IMR-90 (cell line): Measurements from ENCODE around the gene UBE3B. TPM values are rescaled to one million over a fixed set of nuclear protein-coding genes. Genes with fewer than 3 reads are reported as not detected.

Source experiments
- ATAC-seq: fragments of 200-7000 bp; cut with Tn5 transposase; 2 replicates; pipeline ENCODE4 v1.9.1; 2020; ENCODE audit warnings: low read depth, mild to moderate bottlenecking, moderate library complexity
- BruUV-seq: library from RNA; stranded (reverse); fragments of 400-500 nt; replicated peaks from 2 replicates; lab custom pipeline; 2021; lab: Mats Ljungman, UMichigan
- CTCF ChIA-PET: fragments of 300-600 bp; formaldehyde crosslinking; extraction: SDS; loops from one replicate; lab custom pipeline; 2021; ENCODE audit warnings: antibody characterized with exemption; lab: Yijun Ruan, JAX
- POLR2A ChIA-PET: fragments of 300-600 bp; sonication (Branson Sonifier 250); formaldehyde crosslinking; loops from one replicate; lab custom pipeline; 2022; ENCODE audit warnings: antibody characterized with exemption; ENCODE audit not compliant: unreplicated experiment; lab: Charles Lee
- DNase-seq: peaks from one replicate; pipeline ENCODE4 v3.0.0; 2013
- H2AFZ ChIP-seq: replicated peaks from 2 replicates; pipeline ENCODE3; 2013; ENCODE audit warnings: low read length, mild to moderate bottlenecking; ENCODE audit not compliant: poor library complexity
- H2AK5ac ChIP-seq: 2 replicates; pipeline ENCODE4 v1.6.1; 2013; ENCODE audit warnings: low read depth, low read length, inconsistent platforms
- H2AK9ac ChIP-seq: replicated peaks from 2 replicates; pipeline ENCODE3; 2013; ENCODE audit warnings: mild to moderate bottlenecking, low read depth, low read length, moderate library complexity; ENCODE audit not compliant: poor library complexity
- H2BK120ac ChIP-seq: 2 replicates; pipeline ENCODE4 v1.6.1; 2013; ENCODE audit warnings: low read depth, low read length, inconsistent platforms
- H2BK15ac ChIP-seq: 3 replicates; pipeline ENCODE4 v1.6.1; 2013; ENCODE audit warnings: low read depth, low read length, inconsistent platforms
- H2BK20ac ChIP-seq: 2 replicates; pipeline ENCODE4 v1.6.1; 2013; ENCODE audit warnings: low read depth, mild to moderate bottlenecking, inconsistent platforms, low read length, moderate library complexity
- H2BK5ac ChIP-seq: 2 replicates; pipeline ENCODE4 v1.6.1; 2013; ENCODE audit warnings: mild to moderate bottlenecking, low read depth, low read length, inconsistent platforms; ENCODE audit not compliant: poor library complexity, severe bottlenecking
- H3K14ac ChIP-seq: replicated peaks from 2 replicates; pipeline ENCODE4 v1.6.1; 2013; ENCODE audit warnings: low read depth, low read length, inconsistent platforms
- H3K18ac ChIP-seq: 2 replicates; pipeline ENCODE4 v1.6.1; 2013; ENCODE audit warnings: low read depth, low read length, control low read depth
- H3K23ac ChIP-seq: 2 replicates; pipeline ENCODE4 v1.6.1; 2013; ENCODE audit warnings: low read depth, low read length, inconsistent platforms
- H3K27ac ChIP-seq: 2 replicates; pipeline ENCODE4 v1.5.1; 2013; ENCODE audit warnings: mild to moderate bottlenecking, control low read depth, low read length; ENCODE audit not compliant: insufficient read depth
- H3K27me3 ChIP-seq: 2 replicates; pipeline ENCODE4 v1.6.1; 2013; ENCODE audit warnings: low read length; ENCODE audit not compliant: control insufficient read depth, insufficient read depth
- H3K36me3 ChIP-seq: 2 replicates; pipeline ENCODE4 v1.6.1; 2013; ENCODE audit warnings: low read length, mixed read lengths; ENCODE audit not compliant: control insufficient read depth, insufficient read depth
- H3K4ac ChIP-seq: 2 replicates; pipeline ENCODE4 v1.6.1; 2013; ENCODE audit warnings: low read depth, low read length, inconsistent platforms
- H3K4me1 ChIP-seq: 2 replicates; pipeline ENCODE4 v1.6.1; 2013; ENCODE audit warnings: low read length, mixed read lengths; ENCODE audit not compliant: control insufficient read depth, insufficient read depth
- H3K4me2 ChIP-seq: 2 replicates; pipeline ENCODE4 v1.6.1; 2013; ENCODE audit warnings: low read depth, mild to moderate bottlenecking, control low read depth, low read length, moderate library complexity
- H3K4me3 ChIP-seq: 2 replicates; pipeline ENCODE4 v1.5.1; 2013; ENCODE audit warnings: low read depth, mild to moderate bottlenecking, control low read depth, low read length, moderate library complexity; ENCODE audit not compliant: insufficient read depth
- H3K56ac ChIP-seq: 2 replicates; pipeline ENCODE4 v1.6.1; 2013; ENCODE audit warnings: low read length, inconsistent platforms; ENCODE audit not compliant: insufficient read depth; ENCODE audit errors: extremely low read depth
- H3K79me1 ChIP-seq, 2 experiments: 2 replicates each; pipeline ENCODE4 v1.6.1; 2013; ENCODE audit warnings: low read length in 2 of 2, inconsistent platforms in 1 of 2, low read depth in 1 of 2
- H3K9ac ChIP-seq: 2 replicates; pipeline ENCODE4 v1.6.1; 2013; ENCODE audit warnings: low read depth, low read length, control low read depth
- H3K9me1 ChIP-seq: 2 replicates; pipeline ENCODE4 v1.6.1; 2013; ENCODE audit warnings: low read length, inconsistent platforms; ENCODE audit not compliant: insufficient read depth
- H3K9me3 ChIP-seq: 2 replicates; pipeline ENCODE4 v1.6.1; 2013; ENCODE audit warnings: low read length; ENCODE audit not compliant: control insufficient read depth, insufficient read depth
- H4K20me1 ChIP-seq: 2 replicates; pipeline ENCODE4 v1.6.1; 2013; ENCODE audit warnings: low read length, inconsistent platforms; ENCODE audit not compliant: insufficient read depth
- H4K5ac ChIP-seq: 2 replicates; pipeline ENCODE4 v1.6.1; 2013; ENCODE audit warnings: mild to moderate bottlenecking, low read depth, low read length, control low read depth
- H4K8ac ChIP-seq, 2 experiments: 2 replicates each; pipeline ENCODE4 v1.6.1; 2013; ENCODE audit warnings: low read depth in 2 of 2, low read length in 2 of 2, control low read depth in 1 of 2, inconsistent platforms in 1 of 2
- H4K91ac ChIP-seq: 2 replicates; pipeline ENCODE4 v1.6.1; 2013; ENCODE audit warnings: low read depth, low read length, inconsistent platforms; ENCODE audit not compliant: insufficient read depth
- CTCF ChIP-seq: conservative IDR thresholded peaks from 2 replicates; pipeline ENCODE4 v1.5.1; 2012; ENCODE audit warnings: mild to moderate bottlenecking, low read depth, low read length, improper control_type of control experiment
- FOS ChIP-seq: fragments of 150-350 bp; IDR thresholded peaks from 2 replicates; pipeline ENCODE4 v1.6.1; 2016; ENCODE audit warnings: low read depth, low read length
- NFE2L2 ChIP-seq: fragments of 150-350 bp; IDR thresholded peaks from 2 replicates; pipeline ENCODE4 v1.6.1; 2016; ENCODE audit warnings: low read depth, mild to moderate bottlenecking, low read length
- POLR2A ChIP-seq: IDR thresholded peaks from 2 replicates; pipeline ENCODE4 v1.6.1; 2012; ENCODE audit warnings: mild to moderate bottlenecking, low read depth, low read length
- RCOR1 ChIP-seq: IDR thresholded peaks from 2 replicates; pipeline ENCODE4 v1.6.1; 2012; ENCODE audit warnings: mild to moderate bottlenecking, low read length, improper control_type of control experiment; ENCODE audit not compliant: insufficient replicate concordance
- RFX5 ChIP-seq: IDR thresholded peaks from 2 replicates; pipeline ENCODE4 v1.8.0; 2012; ENCODE audit warnings: low read depth, mild to moderate bottlenecking, low read length, moderate library complexity
- WGBS, 2 experiments: methylation state at CpG; one replicate each; pipeline versions ENCODE4 v1.1.5 to v1.1.7; 2013; ENCODE audit warnings: missing lambda C conversion rate in 2 of 2; ENCODE audit not compliant: insufficient read length in 1 of 2; ENCODE audit errors: extremely low coverage in 2 of 2; 5-methylcytosine and 5-hydroxymethylcytosine counted together
- dilution Hi-C: fragments of 300-500 bp; cut with HindIII; formaldehyde crosslinking; loops from one replicate; pipeline ENCODE4 v1.14.3; 2018; ENCODE audit warnings: low sequenced_read_pairs; ENCODE audit not compliant: unreplicated experiment
- in situ Hi-C: fragments of 300-500 bp; cut with MboI; formaldehyde crosslinking; loops from 3 replicates; pipeline ENCODE4 v1.14.3; 2019; ENCODE audit warnings: low sequenced_read_pairs, inconsistent platforms, mixed read lengths
- intact Hi-C: fragments of 100-400 bp; cut with micrococcal nuclease; formaldehyde crosslinking; loops from 2 replicates; pipeline ENCODE4 v1.10.0; 2022
- polyA plus RNA-seq, 3 experiments: library from polyadenylated mRNA; depleted of rRNA; stranded (reverse); fragments of >200 nt; gene quantifications; 2 replicates each; pipeline ENCODE4 v1.2.3, GENCODE V29; 2012; ENCODE audit warnings: low replicate concordance in 1 of 3
- total RNA-seq: library from RNA; depleted of rRNA; stranded (reverse); fragments of >200 nt; gene quantifications from 2 replicates; pipeline ENCODE4 v1.2.3, GENCODE V29; 2012

UBE3B gene
- total and polyA plus RNA-seq, 2 of the 4 experiments (the other 2 are of a cell fraction), result 18.8 to 24.9 TPM

- no peak overlapping the region for H4K8ac ChIP-seq
- H3K79me1 ChIP-seq, result peaks cover 0 to 2% of the 10 kb centered on the region in 2 experiments; a peak in 1 of 4 replicates
- H4K20me1 ChIP-seq, result no peaks in the 10 kb centered on the region
- no CpG with 5 or more reads among the region's 1 CpG for WGBS, 2 experiments
- dilution Hi-C loops (no loop called here), intact Hi-C loops (no loop called here), in situ Hi-C loops (no loop called here)
- no peak overlapping the region for H2BK5ac ChIP-seq
- no peak overlapping the region for H2BK120ac ChIP-seq
- H2BK15ac ChIP-seq, result no peak overlapping the region
- no peaks in the 10 kb centered on the region for H3K9me1 ChIP-seq
- no peak for ATAC-seq
- H2AFZ ChIP-seq, result no peak overlapping the region
- no peaks in the 10 kb centered on the region for H3K27me3 ChIP-seq
- BruUV-seq, result no TSS peak
- H3K23ac ChIP-seq, result no peak overlapping the region
- H2AK5ac ChIP-seq, result no peak overlapping the region
- H2AK9ac ChIP-seq, result no peak overlapping the region
- no peak overlapping the region for H3K18ac ChIP-seq
- H3K27ac ChIP-seq, result no peak overlapping the region
- no peak overlapping the region for H4K91ac ChIP-seq
- DNase-seq, result no peak
- H3K4me1 ChIP-seq, result peaks cover 2% of the 10 kb centered on the region; the same call in 1 of the 2 replicates
- no peak overlapping the region for H2BK20ac ChIP-seq
- TF ChIP-seq NFE2L2, result no peak
- no peak for TF ChIP-seq RFX5
- no peak for TF ChIP-seq FOS
- no peak for TF ChIP-seq CTCF
- TF ChIP-seq POLR2A, result no peak
- no peak for TF ChIP-seq RCOR1
- H3K14ac ChIP-seq, result no peak overlapping the region
- H3K4ac ChIP-seq, result no peak overlapping the region
- H3K4me3 ChIP-seq, result no peak overlapping the region
- peaks cover 46% of the 10 kb centered on the region for H3K36me3 ChIP-seq
- ChIA-PET POLR2A (no interaction called here), CTCF (no interaction called here)
- no peak overlapping the region for H3K4me2 ChIP-seq
- H3K9ac ChIP-seq, result no peak overlapping the region
- no peak overlapping the region for H4K5ac ChIP-seq
- no peaks in the 10 kb centered on the region for H3K9me3 ChIP-seq
- no peak overlapping the region for H3K56ac ChIP-seq
Observed at GRCh38 chr12:109493938-109494337, 16.5 kb downstream of the UBE3B start.
